GM12872 (cell line): Measurements from ENCODE around the gene ALPP.
A peak's percentile ranks its signal among the peaks of the same experiment; 100 is the strongest.

Source experiments
- CTCF ChIP-seq: IDR thresholded peaks from 3 replicates; pipeline ENCODE4 v1.5.1; 2011; ENCODE audit warnings: low read depth, mild to moderate bottlenecking, low read length, moderate library complexity; ENCODE audit not compliant: insufficient read depth

ALPP gene

GRCh38 chr2:232336241-232336736 lies 42.3 kb upstream of the ALPP start:
- no peak for TF ChIP-seq CTCF

- no peak for TF ChIP-seq CTCF
These were observed 41.4 kb upstream of the ALPP start for GRCh38 chr2:232336981-232337720.

GRCh38 chr2:232338759-232339106 lies 39.8 kb upstream of the ALPP start:
- no peak for TF ChIP-seq CTCF

- peak; percentile 26; the same call in 1 of the 3 replicates for TF ChIP-seq CTCF
These were observed 39.1 kb upstream of the ALPP start for GRCh38 chr2:232339121-232340081.

- no peak for TF ChIP-seq CTCF
These were observed 38.2 kb upstream of the ALPP start for GRCh38 chr2:232340171-232340935.

GRCh38 chr2:232341061-232341738 lies 37.4 kb upstream of the ALPP start:
- no peak for TF ChIP-seq CTCF
